Esophagus muscularis mucosa (tissue), 4 donors: Measurements from ENCODE around the gene PAX5. TPM values are rescaled to one million over a fixed set of nuclear protein-coding genes. Genes with fewer than 3 reads are reported as not detected.

Experiments used
- DNase-seq: peaks from one replicate; pipeline ENCODE4 v3.0.0-alpha.2; 2017; ENCODE audit errors: extremely low spot score
- H3K27ac ChIP-seq, 4 donors: fragments of 200-600 bp; sonication (generic); replicated peaks in 1 of 4; 1 replicate in 3 of 4; 2 replicates in 1 of 4; pipeline ENCODE4 v1.5.1; 2016 to 2019; ENCODE audit warnings: mild to moderate bottlenecking in 1 of 4
- H3K27me3 ChIP-seq, 4 donors: fragments of 200-600 bp; sonication (generic); one replicate each; pipeline versions ENCODE4 v1.5.1 to v1.6.0; 2016 to 2019
- H3K36me3 ChIP-seq, 4 donors: fragments of 200-600 bp; sonication (generic); one replicate each; pipeline ENCODE4 v1.5.1; 2016 to 2019
- H3K4me1 ChIP-seq, 4 donors: fragments of 200-600 bp; sonication (generic); one replicate each; pipeline ENCODE4 v1.5.1; 2016 to 2019
- H3K4me3 ChIP-seq, 4 donors: fragments of 200-600 bp; sonication (generic); 1 replicate in 2 of 4; 2 replicates in 2 of 4; pipeline ENCODE4 v1.5.1; 2016 to 2019; ENCODE audit warnings: mild to moderate bottlenecking in 4 of 4, moderate library complexity in 1 of 4
- H3K9me3 ChIP-seq, 4 donors: fragments of 200-600 bp; sonication (generic); 1 replicate in 3 of 4; 2 replicates in 1 of 4; pipeline ENCODE4 v1.5.1; 2016 to 2019
- CTCF ChIP-seq, 3 experiments: fragments of 200-600 bp in 2 of 3; fragments of 450-650 bp in 1 of 3; sonication (generic) in 2 of 3; IDR thresholded peaks; one replicate each; pipeline ENCODE4 v1.5.1; 2017 to 2019; ENCODE audit warnings: antibody characterized with exemption in 3 of 3, mild to moderate bottlenecking in 2 of 3, moderate library complexity in 1 of 3
- EP300 ChIP-seq: sonication (generic); formaldehyde crosslinking; IDR thresholded peaks from one replicate; pipeline ENCODE4 v1.6.1; 2017; ENCODE audit warnings: antibody characterized with exemption
- POLR2A ChIP-seq: fragments of 450-650 bp; IDR thresholded peaks from one replicate; pipeline ENCODE4 v1.6.1; 2017; ENCODE audit warnings: antibody characterized with exemption, moderate library complexity, mild to moderate bottlenecking, low read depth
- POLR2AphosphoS5 ChIP-seq, 2 donors: sonication (generic); formaldehyde crosslinking; IDR thresholded peaks; one replicate each; pipeline ENCODE4 v1.6.1; 2017; ENCODE audit warnings: antibody characterized with exemption in 2 of 2
- WGBS: methylation state at CpG from one replicate; pipeline ENCODE4 v1.1.5; 2018; 5-methylcytosine and 5-hydroxymethylcytosine counted together
- intact Hi-C: fragments of 100-400 bp; cut with DNase I; formaldehyde crosslinking; loops from one replicate; pipeline ENCODE4 v1.15.1; 2023
- total RNA-seq, 4 donors: library from RNA; depleted of rRNA; stranded (reverse); fragments of >200 nt; gene quantifications; one replicate each; pipeline versions ENCODE4 v1.1.0 to v1.2.1, GENCODE V29; 2016

The PAX5 gene
- total RNA-seq, 4 donors from 2014 or later: 0.17 TPM; not detected in 3

GRCh38 chr9:36808251-36808650 lies 225.8 kb downstream of the PAX5 start:
- 56% methylated on average over 4 of the region's 4 CpGs for WGBS
- Histone ChIP-seq H3K36me3 (no peaks in the 10 kb centered on the region), H3K27ac (no peak overlapping the region), H3K27me3 (peaks cover 0 to 21% (median 0%) of the 10 kb centered on the region in 4 donors), H3K4me1 (no peaks in the 10 kb centered on the region), H3K9me3 (no peaks in the 10 kb centered on the region), H3K4me3 (no peak overlapping the region)
- DNase-seq: no peak
- intact Hi-C loops: no loop called here
- no peak for TF ChIP-seq POLR2A
- TF ChIP-seq CTCF (IDR thresholded peaks at IDR 0.05): no peak
- no peak for TF ChIP-seq EP300
- no peak for TF ChIP-seq POLR2AphosphoS5 (IDR thresholded peaks at IDR 0.05)

GRCh38 chr9:36803961-36804360 lies 230.1 kb downstream of the PAX5 start:
- intact Hi-C loops: no loop called here
- TF ChIP-seq CTCF (IDR thresholded peaks at IDR 0.05) (no peak), POLR2A (no peak), EP300 (no peak), POLR2AphosphoS5 (IDR thresholded peaks at IDR 0.05) (no peak)
- no peak overlapping the region for H3K4me3 ChIP-seq
- no peak overlapping the region for H3K27ac ChIP-seq
- H3K4me1 ChIP-seq: no peaks in the 10 kb centered on the region
- no peaks in the 10 kb centered on the region for H3K36me3 ChIP-seq
- 45% methylated on average over 11 of the region's 11 CpGs for WGBS
- no peaks in the 10 kb centered on the region for H3K9me3 ChIP-seq
- H3K27me3 ChIP-seq: peaks cover 0 to 47% (median 0%) of the 10 kb centered on the region in 4 donors
- DNase-seq: no peak

DNA sequence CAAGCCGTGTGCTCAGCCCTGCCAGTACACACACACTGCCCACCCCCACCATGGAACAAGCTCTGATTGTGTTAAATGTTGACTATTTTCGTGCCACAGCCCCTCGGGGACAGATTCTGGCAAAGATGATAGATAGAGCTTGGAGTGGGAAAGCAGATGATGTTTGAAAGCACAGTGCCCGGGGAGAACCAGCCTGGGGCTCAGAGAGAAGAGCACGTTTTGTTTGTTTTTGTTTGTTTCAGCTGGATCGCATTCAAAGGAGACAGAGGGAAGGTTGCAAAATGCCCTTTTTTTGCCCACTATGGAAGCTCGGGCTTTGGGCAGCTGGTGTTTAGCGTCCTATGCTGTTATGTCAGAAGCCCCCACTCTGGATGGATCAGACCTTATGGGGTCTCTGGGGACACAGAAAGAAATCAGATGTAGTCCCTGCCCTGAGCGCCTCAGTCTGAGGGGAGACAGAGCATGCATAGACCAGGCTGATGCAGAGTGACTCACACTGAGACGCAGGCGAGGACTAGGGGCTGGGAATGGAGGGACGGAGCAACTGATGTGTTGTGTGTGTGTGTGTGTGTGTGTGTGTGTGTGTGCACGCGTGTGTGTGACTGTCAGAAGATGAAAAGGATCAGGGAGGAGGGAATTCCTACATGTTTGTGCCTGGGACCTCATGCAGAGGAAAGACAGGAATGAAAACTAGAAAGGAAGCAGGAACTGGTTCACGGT lies 231.7 kb downstream of the PAX5 start:
- H3K36me3 ChIP-seq: no peaks in the 10 kb centered on the region
- TF ChIP-seq EP300: no peak
- TF ChIP-seq POLR2A: no peak
- no peak for TF ChIP-seq POLR2AphosphoS5 (IDR thresholded peaks at IDR 0.05)
- no peak for TF ChIP-seq CTCF (IDR thresholded peaks at IDR 0.05)
- DNase-seq: no peak
- no peaks in the 10 kb centered on the region for H3K9me3 ChIP-seq
- 29% methylated on average over 15 of the region's 15 CpGs for WGBS
- H3K4me1 ChIP-seq: no peaks in the 10 kb centered on the region
- H3K27ac ChIP-seq: no peak overlapping the region
- peaks cover 0 to 53% (median 0%) of the 10 kb centered on the region in 4 donors for H3K27me3 ChIP-seq
- intact Hi-C loops: no loop called here
- H3K4me3 ChIP-seq: no peak overlapping the region

DNA sequence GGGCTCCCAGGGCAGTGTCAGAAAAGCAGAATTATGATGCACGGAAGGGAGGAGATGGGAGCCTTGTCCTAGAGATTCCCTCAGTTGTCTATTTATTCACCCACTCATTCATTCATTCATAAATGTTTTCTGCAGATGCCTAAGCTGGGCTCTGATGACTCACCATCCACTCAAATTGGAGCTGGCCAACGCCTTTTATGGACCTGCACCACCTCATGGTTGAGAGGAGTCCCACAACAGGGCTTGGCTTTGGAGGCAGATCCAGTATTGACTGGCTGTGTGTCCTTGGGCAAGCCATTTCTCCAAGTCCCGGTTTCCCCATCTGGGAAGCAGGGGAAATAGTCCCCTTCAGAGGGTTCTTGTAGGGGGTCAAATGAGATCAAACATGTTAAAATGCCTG lies 233.6 kb downstream of the PAX5 start:
- no peak for DNase-seq
- Histone ChIP-seq H3K27ac (no peak overlapping the region), H3K36me3 (no peaks in the 10 kb centered on the region), H3K27me3 (peaks cover 0 to 47% (median 0%) of the 10 kb centered on the region in 4 donors), H3K4me1 (no peaks in the 10 kb centered on the region), H3K4me3 (no peak overlapping the region), H3K9me3 (no peaks in the 10 kb centered on the region)
- 79% methylated on average over 2 of the region's 3 CpGs for WGBS
- intact Hi-C loops: no loop called here
- no peak for TF ChIP-seq POLR2AphosphoS5 (IDR thresholded peaks at IDR 0.05)
- no peak for TF ChIP-seq CTCF (IDR thresholded peaks at IDR 0.05)
- no peak for TF ChIP-seq EP300
- TF ChIP-seq POLR2A: no peak
